GM21825 (cell line): ENCODE data around the gene REEP2.
"Not testable (repeated sequence)": the region's sequence is repeated elsewhere in the genome, so short reads cannot be mapped to it uniquely, and the experiment has no call there.

Experiments used
- ATAC-seq: cut with Tn5 transposase; IDR thresholded peaks from one replicate; pipeline ENCODE4 v1.9.1; 2021; ENCODE audit warnings: mild to moderate bottlenecking, moderate library complexity; ENCODE audit not compliant: unreplicated experiment

The REEP2 gene, protein sequence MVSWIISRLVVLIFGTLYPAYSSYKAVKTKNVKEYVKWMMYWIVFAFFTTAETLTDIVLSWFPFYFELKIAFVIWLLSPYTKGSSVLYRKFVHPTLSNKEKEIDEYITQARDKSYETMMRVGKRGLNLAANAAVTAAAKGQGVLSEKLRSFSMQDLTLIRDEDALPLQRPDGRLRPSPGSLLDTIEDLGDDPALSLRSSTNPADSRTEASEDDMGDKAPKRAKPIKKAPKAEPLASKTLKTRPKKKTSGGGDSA

DNA sequence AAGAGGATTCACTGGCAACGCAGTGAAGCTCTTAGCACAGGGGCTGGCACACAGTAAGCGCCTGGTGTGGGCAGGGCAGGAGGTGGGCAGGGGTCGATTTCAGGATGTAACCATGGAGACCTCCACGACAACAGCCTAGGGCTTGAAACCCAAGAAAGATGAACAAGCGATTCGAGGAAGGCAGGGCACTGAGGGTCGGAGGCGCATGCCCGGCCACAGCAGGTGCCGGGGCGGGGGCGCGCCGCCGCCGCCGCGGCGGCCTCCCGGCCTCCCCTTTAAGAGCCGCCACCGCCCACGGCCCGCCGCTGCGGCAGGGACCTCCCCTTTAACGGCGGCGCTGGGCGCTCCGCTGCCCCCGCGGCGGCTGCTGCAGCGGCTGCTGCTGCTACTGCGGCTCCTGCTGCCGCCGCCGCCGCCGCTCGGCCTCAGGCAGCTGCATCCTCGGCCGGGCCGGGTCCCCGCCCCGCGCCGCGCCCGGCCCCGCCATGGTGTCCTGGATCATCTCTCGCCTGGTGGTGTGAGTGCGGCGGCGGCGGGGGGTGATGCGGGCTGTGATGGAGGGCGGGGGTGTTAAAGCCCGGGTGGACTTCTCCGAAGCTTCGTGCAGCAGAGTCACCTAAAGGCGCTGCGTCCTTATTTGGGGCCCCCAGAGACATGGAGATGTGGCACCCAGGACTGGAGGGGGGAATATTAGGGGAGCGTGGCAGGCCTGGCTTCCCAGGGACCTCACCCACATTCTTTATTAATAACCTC lies at the start of gene REEP2:
REEP2 (plus strand) TSS at position 334 of the 753 bp plus-strand sequence; CDS start at position 486, 152 bp downstream.
- peak; percentile 68 for ATAC-seq

DNA sequence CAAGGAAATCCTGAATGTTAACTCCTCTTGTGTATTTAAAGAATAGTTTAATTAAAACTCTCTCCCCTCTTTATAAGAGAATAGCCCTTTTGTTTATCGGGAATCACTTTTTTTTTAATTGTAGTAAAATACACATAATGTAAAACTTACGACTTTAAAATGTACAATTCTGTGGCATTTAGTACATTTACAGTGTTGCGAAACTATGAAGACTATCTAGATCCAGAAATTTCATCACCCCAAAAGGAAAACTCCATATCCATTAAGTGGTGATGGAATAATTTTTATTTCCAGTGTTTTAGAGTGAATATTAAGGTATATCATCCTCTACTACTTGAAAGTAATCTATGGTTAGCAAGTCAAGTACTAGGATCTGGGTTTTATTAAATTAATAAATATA lies 49.5 kb upstream of the REEP2 start:
- no peak for ATAC-seq

DNA sequence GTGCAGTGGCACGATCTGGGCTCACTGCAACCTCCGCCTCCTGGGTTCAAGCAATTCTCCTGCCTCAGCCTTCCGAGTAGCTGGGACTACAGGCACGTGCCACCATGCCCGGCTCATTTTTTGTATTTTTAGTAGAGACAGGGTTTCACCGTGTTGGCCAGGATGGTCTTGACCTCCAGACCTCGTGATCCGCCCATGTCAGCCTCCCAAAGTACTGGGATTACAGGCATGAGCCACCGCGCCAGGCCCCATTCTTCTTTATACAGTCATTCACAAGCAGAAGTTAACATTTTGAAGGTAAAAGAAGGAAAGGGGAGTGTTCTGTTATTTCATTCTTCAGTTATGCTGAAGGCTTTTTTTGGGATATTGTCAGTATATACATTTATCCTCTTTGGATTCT lies 48.9 kb upstream of the REEP2 start:
- not testable (repeated sequence) for ATAC-seq

DNA sequence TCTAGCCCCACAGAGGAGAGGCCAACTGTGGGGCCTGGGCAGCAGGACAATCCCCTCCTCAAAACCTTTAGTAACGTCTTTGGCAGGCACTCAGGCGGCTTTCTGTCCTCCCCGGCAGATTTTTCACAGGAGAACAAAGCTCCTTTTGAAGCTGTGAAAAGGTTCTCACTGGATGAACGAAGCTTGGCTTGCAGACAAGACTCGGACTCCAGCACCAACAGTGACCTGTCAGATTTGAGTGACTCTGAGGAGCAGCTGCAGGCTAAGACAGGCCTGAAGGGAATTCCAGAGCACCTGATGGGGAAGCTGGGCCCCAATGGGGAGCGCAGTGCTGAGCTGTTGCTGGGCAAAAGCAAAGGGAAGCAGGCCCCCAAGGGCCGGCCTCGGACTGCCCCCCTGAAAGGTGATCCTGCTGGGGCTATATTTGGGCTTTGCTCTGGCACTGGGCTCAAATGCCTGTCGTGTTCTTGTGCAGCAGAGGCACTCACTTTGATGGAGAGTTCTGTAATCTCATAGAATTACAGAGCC lies 46.9 kb upstream of the REEP2 start:
- ATAC-seq = no peak

DNA sequence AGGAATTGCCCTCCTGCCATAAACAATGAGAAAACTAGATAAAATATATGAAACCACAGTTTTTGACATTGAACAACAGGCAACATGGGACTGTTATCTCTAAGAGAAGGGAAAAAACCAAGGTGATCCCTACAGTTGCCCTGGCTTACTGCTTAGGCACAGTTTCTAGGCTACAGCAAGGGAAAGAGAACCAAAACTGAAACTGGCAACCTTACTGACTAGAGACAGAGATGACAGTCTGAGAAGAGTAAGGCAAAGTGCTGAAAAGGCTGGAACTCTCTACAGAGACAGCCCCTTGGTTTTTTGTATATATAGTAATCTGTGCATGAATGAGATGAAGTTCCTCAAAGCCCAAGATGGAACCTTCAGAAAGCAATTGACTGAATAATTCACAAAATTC lies 36.2 kb upstream of the REEP2 start:
- no peak for ATAC-seq

DNA sequence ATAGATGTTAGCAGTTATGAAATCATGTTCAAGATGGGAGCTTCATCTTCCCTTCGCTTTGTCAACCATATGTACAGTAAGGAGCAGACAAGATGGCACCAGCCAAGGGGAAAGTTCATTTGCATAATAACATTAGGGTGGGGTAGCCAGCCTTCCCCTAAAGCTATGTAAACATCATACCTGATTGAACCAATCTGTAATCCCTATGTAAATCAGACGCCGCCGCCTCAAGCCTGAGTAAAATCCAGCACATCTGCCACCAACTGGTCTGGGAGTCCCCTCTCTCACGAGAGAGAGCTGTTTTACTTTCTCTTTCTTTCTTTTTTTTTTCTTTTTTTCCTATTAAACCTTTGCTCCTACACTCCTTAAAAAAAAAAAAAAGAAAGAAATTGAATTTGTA lies 30.8 kb upstream of the REEP2 start:
- ATAC-seq = peak; percentile 81

DNA sequence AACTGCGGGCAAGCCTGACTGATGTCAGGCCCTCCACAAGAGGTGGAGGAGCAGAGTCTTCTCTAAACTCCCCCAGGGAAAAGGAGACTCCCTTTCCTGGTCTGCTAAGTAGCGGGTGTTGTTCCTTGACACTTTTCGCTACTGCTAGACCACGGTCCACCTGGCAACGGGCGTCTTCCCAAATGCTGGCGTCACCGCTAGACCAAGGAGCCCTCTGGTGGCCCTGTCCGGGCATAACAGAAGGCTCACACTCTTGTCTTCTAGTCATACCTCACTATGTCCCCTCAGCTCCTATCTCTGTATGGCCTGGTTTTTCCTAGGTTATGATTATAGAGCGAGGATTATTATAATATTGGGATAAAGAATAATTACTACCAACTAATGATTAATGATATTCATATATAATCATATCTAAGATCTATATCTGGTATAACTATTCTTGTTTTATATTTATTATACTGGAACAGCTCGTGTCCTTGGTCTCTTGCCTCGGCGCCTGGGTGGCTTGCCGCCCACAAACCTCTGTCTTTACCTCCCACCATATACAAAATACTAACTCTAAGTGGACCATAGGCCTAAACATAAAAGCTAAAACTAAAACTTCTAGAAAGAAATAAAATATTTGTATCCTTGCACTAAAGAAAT lies 27.7 kb upstream of the REEP2 start:
- ATAC-seq = not testable (repeated sequence)

DNA sequence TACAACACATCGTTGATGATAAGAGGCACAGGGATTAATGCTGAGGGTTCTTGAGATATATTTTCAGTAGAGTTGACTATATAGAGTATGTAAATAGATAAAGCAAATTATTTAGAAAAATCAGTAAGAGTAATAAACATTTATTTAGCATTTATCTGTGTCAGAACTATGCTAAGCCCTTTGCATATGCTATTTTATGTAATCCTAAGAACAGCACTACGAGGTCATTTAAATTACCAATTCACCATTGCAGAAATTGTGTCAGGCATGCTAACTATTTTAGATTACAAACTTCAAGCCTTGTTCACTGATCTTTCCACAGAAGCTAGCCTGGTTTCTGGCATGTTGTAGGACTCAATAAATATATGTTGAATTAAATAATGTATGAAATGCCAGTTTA lies 20.4 kb upstream of the REEP2 start:
- no peak for ATAC-seq

DNA sequence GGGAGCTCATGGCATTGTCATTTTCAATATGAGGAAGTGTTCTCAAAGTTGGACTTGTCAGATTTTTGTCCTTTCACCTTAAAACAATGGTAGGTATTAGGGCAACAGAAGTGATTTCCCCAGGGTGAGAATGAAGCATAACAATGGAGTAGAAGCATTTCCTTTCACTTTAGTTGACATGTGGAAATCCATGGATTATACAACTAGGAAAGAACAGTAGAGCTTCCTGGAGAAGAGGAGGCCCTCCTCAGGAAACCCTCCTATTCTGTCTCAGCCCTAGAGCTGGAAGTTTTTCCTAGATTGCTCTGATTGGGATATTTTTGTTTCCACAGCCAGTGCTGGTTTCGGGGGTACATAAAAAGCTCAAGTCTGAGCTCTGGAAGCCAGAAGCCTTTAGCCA lies 13.8 kb upstream of the REEP2 start:
- ATAC-seq = no peak

DNA sequence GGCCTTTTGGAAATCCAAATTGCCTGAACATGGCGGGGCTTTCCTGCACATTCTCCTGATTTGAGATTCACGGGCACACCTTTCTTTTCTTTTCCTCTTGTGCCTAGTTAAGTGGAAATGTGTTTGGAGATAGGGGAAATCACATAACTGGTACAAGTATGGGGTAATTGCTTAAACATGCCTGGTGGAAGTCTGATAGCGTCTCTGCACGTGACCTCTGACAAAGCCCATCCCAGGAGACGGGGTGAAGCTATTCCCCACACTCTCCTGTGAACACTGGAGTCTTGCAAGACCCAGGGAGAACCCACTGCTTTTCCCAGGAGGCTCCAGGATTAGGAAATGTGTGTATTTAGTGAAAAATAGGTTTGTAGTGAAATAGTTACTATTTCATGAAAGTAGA lies 2.9 kb upstream of the REEP2 start:
- ATAC-seq = no peak

DNA sequence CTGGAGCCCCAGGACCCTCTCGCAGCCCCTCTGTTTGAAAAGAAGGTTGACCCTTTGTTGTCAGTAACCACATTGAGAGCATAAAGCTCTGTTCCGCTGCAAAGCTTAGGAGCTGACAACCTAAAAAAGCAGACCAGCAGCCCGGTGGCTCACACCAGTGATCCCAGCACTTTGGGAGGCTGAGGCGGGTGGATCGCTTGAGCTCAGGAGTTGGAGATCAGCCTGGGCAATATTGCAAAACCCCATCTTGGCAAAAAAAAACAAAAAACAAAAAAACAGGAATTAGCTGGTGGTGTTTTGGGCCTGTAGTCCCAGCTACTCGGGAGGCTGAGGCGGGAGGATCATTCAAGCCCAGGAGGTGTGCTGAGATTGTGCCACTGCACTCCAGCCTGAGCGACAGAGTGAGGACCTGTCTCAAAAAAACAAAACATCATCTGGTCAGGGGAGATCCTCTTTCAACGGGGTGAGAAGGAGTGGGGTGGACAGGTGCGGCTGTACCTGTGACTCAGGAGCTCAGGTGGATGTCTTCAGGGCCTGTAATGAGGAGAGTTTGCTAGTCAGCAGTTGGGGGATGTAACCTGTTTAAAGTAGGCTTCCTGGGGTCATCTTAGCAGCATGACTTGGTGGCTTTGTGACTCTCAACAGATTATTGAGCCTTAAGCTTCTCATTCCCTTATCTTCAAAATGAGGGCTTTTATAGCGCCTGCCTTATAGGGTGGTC lies 694 bp upstream of the REEP2 start:
- ATAC-seq = no peak

DNA sequence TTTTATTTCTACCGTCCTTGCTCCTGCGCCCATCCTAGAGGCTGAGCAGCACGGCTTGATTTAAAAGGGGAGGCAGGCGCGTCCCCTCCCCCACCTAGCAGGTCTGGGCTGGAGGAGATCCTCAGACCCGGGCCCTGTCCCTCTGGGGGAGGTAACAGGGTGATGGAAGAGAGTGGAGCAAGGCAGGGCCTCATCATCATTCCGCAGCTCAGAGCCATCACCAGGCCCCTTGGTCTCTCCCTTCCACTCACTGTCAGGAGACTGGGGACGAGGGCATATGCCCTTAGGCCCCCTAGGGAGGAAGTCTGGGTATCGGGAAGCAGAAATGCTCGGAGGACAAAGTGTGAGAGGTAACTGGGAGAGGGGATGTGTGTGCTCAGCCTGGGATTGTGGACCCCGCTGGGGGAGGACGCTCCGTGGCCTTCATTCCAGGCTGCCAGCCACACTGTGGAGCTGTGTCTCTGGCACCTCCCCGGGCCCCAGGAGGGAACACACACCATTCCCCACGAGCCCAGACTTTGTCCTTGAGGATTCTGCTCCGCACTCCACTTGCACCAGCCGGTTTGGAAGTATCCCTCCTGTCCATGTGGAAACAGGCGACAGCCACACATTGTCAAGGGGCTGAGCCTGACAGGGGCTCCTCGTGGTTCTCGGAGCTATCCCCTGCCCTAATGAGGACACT lies 761 bp downstream of the REEP2 start:
- no peak for ATAC-seq

DNA sequence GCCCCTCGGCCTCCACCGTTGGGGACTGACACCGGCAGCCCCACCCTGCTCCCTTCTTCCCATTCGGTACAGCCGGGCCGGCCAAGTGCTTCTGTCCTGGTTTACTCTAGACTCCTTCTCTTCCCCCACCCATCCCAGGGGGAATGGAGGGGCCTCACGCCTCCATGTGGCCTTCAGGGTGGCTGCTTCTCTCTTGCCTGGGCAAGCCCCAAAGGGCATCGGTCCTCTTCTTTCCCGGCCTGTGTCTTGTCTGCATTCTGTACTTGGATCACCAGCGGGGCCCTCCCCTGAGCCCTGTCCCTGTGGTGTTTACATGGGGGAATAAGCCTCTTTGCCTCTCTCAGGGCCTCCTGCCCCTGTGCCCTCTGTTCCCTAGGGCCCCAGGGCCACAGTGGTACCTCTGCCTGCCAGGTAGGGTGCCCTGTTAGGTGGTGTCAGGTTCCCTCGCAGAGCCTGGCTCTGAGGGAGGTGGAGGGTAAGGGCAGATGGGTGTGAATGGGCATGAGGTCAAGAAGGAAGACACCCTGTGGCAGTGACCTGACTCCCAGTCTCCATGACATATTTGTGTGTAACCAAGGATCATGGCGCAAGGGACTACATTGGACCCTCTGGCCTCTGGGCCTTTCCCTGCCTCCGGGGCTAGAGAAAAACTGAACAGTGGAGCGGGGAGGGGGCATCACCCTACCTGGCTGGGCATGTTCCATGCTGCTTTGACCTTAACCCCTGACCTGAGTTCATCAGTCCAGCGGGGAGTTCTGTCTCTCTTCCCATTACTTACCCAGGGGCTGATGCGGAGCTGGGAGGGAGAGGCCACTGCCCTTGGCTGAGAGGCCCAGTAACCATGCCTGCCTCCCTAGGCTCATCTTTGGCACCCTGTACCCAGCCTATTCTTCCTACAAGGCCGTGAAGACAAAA lies 1.6 kb downstream of the REEP2 start:
- ATAC-seq = no peak

DNA sequence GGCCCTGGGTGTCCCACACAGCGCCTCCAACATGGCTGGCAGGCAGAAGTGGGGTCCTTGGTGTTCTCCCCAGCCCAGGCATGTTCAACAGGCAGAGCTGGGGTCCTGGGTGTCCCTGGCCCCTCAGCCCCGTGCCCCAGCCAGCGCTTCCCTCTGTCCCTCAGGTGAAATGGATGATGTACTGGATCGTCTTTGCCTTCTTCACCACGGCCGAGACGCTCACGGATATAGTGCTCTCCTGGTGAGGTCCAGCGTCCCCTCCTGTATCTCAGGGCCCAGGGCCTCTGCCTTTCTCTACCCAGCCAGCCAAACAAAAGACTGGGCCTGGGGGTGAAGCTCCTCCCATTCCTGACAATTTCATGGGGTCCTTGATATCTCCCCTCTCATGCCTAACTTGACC lies 2.4 kb downstream of the REEP2 start:
- no peak for ATAC-seq

DNA sequence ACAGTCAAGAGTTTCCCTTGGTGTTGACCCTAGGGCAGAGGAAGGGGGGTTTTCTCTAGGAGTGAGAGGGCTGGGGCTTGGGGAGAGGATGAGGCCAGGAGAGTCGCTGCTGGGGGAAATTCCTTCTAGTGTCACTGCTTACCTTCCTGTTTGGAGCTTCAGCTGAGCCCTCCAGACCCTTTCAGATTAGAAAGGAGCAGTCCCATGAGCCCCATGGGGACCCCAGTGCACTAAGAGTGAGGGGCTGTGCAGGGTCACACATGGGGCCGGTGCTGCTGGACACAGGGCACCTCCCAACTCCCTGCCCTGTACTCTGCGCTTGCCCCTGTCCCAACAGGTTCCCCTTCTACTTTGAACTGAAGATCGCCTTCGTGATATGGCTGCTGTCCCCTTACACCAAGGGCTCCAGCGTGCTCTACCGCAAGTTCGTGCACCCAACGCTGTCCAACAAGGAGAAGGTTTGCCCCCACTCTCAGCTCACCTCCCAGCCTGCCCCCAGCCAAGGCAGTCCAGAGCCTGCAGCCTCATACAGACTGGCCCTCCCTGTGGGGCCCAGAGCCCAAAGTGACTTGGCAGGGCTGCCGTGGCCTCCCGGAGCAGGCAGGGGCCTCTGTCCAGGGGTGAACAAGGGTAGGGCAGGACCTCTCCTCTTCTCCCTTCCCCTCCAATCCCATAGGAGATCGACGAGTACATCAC lies 5.4 kb downstream of the REEP2 start:
- ATAC-seq = no peak

DNA sequence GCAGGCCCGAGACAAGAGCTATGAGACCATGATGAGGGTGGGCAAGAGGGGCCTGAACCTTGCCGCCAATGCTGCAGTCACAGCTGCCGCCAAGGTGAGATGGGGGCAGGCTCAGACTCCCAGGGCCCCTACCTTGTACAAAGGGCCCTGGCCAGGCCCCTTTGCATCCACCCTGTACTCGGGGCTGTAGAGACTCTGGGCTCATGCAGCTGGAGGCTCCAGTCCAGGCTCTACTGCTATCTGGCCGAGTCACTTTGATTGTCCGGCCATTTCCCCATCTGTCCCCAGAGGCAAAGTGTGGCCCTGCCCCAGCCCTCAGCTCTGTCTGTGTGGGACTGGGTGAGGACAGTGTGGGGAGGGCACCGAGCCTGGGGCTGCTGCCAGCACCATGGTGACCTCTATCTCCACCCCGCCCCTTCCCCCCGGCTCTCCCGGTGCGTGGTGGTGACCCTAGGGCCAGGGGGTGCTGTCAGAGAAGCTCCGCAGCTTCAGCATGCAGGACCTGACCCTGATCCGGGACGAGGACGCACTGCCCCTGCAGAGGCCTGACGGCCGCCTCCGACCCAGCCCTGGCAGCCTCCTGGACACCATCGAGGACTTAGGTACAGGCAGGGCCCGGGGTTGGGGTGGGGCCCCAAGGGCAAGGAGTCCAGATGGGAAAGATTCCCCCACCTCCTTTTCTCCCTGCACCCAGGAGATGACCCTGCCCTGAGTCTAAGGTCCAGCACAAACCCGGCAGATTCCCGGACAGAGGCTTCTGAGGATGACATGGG lies 6.1 kb downstream of the REEP2 start:
- no peak for ATAC-seq

DNA sequence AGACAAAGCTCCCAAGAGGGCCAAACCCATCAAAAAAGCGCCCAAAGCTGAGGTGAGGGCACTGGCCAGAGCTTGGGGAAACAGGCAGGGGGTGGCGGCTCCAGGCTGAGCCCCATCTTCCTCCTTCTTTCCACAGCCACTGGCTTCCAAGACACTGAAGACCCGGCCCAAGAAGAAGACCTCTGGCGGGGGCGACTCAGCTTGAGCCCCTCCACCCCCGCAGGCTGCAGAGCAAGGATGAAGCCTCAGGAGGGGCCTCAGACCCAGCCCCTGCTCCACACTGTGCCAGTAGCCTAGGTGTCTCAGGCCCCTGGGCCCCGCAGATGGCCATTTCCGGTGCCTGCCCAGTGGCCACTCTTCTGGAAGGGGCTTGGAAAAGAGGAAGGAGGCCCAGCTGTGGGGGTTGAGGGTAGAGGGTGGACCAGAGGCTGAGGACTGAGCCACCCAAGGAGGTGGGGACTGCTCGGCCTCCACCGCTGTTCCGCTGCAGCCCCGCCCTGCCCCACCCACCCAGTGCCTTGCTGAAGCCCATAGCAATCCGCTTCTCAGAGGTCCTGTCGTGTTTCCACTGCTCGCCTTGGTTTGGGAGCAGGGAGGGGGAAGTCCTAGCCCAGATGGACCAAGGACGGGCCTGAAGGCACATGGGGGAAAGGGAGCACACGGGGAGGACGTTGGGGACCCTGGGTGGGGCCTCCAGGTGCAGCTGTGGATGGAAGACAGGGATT lies 6.9 kb downstream of the REEP2 start:
- no peak for ATAC-seq

DNA sequence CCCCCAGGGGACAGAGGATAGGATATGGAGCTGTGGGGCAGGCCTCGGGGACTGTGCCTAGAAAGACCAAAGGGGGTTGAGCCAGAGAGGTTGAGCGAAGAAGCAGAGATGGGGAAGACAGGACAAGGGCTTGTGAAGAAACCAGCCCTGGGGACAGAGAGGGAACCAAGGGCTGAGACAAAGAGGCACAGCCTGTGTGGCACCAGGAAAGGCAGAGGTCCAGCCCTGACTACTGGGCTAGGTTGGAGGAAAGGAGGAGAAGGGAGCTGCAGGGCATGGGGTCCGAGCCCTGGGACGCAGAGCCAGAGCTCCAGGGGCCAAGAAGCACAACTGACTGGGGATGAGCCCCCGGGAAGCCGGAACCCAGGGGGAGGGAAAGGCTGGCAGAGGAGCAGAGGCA lies 9.2 kb downstream of the REEP2 start:
- ATAC-seq = no peak
